Bone marrow (tissue), 2 donors: ENCODE measurements around the gene CACNA2D3.

Experiments used
- DNase-seq, 2 donors: peaks; one replicate each; lab custom pipeline; 2025; lab: John Stamatoyannopoulos, UW

The CACNA2D3 gene

DNA sequence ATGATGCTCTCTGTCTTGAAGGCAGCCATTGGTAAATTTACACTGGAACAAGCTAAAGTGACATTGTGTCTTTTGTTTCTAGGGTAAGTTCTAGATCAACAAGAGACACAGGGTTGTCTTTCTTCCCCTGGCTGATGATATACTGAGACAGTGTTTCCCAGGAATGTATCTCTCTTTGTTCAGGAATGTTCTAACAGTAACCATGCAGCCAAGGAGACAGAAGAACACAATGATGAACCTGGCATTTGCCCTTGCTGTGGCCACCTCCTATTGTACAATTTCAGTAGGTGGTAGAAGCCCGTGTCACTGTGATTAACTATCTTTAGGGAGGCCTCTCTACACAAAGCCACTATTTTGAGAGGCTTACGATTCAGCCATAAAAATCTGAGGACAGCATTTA lies 674.8 kb downstream of the CACNA2D3 start:
- DNase-seq, result no peak

DNA sequence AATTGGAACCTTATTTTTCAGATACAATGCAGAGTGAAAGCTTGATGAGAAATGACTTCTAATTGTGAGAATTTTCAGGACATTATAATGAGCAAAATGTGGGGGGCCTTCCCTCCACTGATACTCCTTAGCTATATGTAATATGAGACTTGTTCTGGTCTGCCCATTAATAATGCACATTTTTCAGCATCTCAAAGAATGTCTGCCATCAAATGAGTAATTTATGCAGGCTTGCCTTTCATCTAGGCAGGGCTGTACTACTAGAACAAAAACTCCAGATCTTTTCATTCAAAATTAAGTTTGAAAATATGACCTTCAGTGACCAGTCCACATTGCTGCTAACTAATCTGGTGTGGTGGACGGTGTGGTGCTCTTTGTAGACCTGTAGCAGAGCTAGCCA lies 678.1 kb downstream of the CACNA2D3 start:
- DNase-seq, result no peak

GRCh38 chr3:54801977-54802376 lies 679.6 kb downstream of the CACNA2D3 start:
- DNase-seq, result no peak

- no peak for DNase-seq
Measured at GRCh38 chr3:54810401-54810800, 688.0 kb downstream of the CACNA2D3 start.

DNA sequence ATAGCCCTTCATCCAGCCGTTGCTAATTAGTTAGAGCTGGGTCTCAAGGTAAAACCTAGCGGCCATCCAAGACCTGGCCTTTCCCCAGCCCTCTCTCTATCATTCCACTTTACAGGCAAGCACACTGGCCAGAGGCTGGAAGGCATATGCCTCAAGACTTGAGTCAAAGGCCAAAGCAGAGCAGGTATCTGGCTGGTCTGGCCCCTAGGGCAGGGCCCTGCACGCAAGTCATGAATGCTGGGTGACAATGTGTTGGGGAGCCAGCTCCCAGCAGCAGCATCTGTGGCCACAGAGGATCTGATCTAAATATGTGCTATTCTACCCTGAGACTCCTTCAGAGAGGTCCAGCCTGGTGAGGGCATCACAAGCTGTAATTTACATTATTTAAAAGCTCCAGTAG lies 691.9 kb downstream of the CACNA2D3 start:
- no peak for DNase-seq

DNA sequence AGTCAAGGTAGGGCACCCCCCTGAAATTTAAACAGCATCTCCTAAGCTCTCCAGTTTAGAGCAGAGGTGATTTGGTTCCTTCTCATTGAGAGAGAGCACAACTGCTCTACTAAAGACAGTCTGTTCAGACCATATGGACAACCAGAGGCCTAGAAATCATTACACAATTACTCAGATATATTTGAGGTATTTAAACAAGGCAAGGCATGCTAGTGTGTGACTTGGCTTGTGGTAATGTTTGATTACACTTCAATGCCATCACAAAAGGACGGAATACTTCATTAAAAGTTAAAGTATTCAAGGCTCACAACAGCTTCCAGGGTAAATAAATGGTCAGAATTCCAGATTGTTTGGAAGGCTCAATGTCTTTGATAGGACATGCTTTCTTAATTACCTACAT lies 695.3 kb downstream of the CACNA2D3 start:
- DNase-seq, result no peak

- DNase-seq, result no peak
Measured at GRCh38 chr3:54818486-54818885, 696.1 kb downstream of the CACNA2D3 start.

GRCh38 chr3:54818942-54819341 lies 696.6 kb downstream of the CACNA2D3 start:
- no peak for DNase-seq

DNA sequence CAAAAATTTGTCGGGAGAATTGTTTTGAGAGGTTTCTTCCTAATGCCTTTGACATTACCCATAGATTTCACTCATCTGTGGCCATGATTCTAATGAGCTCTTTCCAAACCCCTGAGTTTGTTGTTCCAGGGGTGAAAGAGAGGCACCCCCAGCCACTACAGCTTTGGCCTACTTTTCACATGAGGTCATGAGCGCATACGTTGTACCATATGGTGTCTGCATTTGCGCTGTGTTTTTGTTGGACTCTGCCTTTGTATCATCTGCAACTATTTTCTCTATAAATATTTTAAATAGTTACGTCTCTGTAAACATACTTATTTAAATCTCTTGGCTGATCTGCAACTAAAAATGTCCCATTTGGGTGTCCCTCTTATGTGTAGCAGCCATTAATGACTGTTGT lies 697.6 kb downstream of the CACNA2D3 start:
- no peak for DNase-seq

DNA sequence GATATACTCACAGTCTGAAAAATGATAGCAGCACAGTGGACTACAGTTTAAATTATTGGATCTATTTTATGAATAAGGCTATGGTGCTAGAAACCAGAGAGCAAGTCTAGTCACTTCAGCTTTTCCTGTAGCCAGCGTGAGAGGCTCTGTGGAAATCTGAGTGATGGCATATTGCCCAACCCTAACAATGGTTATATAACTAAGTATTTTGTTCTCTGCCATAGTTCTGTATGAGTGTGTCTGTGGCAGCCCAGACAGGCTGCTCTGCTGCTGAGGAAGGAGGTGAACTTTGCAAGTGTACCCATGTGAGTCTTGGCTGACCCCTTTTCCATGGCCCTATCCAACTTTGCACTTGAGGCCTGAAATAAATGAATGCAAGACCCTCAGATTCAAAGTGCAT lies 699.9 kb downstream of the CACNA2D3 start:
- no peak for DNase-seq

DNA sequence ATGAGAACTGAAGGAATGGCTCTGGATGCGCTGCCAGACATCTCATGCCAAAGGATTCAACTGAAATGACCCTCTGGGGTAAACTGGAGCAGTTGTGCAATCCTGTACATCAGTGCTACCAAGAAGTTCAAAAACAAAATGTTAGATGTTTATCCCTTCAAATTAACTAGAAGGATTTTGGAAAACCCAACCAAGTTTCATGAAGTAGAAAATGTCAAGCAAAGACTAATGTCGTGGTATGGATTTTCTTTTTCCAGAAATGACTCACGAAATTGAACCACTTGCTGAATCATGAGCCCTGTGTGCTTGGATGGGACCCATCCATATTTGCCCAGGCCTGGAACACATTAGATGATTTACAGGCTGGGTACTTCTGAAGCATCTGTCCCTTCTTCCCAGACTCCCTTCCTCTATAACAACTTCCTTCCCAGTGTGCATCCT lies 703.9 kb downstream of the CACNA2D3 start:
- DNase-seq, result no peak

DNA sequence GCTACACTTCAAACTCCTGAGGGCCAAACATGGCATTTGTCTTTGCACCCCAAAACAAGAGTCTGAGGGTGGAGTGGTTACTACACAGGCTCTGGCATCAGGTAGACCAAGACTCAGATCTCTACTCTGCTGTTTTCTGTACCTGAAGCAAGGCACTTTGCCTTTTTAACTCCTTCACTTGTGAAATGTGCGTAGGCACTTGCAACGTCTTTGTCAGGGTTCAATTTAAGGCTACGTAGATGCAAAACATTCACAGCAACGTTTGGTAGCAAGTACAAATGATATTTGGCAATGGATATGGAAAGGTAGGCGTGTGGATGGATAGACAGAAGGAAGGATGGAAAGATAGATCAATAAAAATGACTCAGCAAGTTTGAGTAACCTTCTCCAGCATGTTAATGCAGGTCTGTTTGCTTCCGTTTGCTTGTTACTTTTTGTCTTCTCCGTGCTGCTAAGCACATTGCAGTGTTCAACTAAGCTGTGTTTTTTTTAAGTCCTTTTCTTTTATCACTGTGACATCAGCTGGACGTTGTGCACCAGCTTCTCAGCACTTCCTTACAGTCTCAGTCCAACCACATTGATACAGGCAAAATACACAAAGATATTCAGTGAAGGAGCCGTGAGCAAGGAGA lies 704.8 kb downstream of the CACNA2D3 start:
- no peak for DNase-seq

GRCh38 chr3:54827776-54828175 lies 705.4 kb downstream of the CACNA2D3 start:
- DNase-seq, result no peak

GRCh38 chr3:54830658-54831057 lies 708.3 kb downstream of the CACNA2D3 start:
- DNase-seq, result no peak

- DNase-seq, result no peak
Measured at GRCh38 chr3:54831112-54831511, 708.8 kb downstream of the CACNA2D3 start.

GRCh38 chr3:54832876-54833275 lies 710.5 kb downstream of the CACNA2D3 start:
- DNase-seq, result no peak

DNA sequence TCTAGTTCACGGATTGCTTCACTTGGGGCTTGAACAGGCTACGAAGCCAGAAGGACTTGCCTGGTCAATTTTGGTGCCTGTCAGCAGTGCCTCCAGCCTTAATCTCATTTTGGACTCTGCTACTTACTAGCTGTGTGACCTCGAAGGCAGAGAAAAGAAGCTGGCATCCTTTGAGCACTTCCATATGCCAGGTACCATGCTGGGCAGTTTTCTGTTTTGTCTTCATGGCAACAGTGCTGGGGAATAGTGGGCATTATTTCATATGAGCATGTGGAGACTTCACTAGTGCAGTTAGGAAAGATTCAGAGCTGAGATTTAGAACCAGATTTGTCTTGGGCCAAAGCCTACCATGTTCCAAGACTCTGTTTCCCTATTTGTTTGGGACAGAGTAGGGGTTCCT lies 713.3 kb downstream of the CACNA2D3 start:
- no peak for DNase-seq

DNA sequence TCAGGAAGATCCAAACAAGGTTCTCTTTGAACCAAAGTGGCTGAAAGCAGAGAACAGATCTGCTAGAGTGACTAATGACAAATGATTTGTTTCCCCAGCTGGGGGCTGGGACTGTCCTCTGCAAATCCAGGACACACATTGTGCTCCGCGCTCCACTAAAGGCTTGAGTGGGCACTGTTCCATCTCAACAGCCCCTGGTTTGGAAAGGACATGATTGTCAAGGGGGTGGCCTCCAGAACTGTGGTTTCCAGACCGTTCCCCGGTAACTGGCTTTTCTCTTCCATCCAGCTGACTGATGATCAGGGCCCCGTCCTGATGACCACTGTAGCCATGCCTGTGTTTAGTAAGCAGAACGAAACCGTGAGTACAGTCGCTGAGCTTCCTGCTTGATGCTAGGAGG lies 714.5 kb downstream of the CACNA2D3 start:
- no peak for DNase-seq

- DNase-seq, result no peak
Measured at GRCh38 chr3:54837964-54838363, 715.6 kb downstream of the CACNA2D3 start.

- no peak for DNase-seq
Measured at GRCh38 chr3:54841471-54841870, 719.1 kb downstream of the CACNA2D3 start.

DNA sequence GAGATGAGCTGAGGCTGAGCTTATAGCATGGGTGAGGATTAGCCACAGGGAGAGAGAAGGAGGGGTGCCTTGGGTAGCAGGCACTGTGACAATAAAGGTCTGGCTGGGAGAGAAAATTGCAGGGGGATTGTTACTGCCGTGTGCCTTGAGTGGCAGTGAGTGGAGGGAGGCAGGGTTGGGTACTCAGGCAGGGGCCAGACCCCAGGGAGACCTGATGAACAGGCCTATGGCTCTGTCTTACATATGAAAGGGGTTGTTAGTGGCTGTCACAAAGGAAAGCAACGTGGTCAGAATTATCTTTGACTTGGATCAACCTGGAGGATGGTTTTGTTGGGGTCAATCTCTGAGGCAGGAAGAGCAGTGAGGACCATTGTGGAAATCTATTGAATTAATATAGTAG lies 721.0 kb downstream of the CACNA2D3 start:
- no peak for DNase-seq

DNA sequence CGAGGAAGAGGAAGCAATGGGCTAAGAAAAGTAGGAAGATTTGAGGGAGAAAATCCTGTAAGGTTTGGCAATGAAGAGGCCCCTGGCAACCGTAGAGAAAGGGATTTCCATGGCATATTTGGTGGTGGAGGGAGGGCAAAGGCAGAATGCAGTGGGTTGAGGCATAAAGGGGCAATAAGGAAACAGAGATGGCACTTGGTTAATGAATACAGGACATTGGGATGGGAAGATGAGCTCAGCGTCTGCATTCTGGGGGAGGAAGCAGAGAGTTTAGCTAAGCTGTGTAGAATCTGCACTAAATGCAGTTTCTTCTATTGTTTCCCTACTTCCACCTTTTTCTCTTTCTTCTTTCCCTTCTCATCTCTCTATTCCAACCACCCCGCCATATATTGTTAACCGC lies 721.9 kb downstream of the CACNA2D3 start:
- no peak for DNase-seq

DNA sequence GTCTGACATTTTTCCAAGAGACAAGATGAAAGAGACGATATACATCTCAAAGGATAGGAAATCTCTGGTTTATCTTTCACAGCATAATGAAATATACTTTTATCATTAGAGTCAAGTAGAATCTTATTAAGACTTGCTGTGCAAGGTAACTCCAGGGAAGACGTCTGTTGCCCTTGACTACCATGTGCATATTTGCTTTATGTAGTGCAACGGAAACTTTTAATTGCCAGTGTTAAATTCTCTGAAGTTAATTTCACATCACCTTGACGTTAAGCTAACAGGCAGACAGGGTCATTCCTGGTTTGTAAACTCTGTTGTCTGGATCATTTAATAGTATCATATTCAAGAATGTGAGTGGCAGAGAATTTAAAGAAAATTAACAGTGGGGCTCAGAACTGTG lies 722.7 kb downstream of the CACNA2D3 start:
- DNase-seq, result no peak

GRCh38 chr3:54845551-54845950 lies 723.2 kb downstream of the CACNA2D3 start:
- DNase-seq, result no peak

DNA sequence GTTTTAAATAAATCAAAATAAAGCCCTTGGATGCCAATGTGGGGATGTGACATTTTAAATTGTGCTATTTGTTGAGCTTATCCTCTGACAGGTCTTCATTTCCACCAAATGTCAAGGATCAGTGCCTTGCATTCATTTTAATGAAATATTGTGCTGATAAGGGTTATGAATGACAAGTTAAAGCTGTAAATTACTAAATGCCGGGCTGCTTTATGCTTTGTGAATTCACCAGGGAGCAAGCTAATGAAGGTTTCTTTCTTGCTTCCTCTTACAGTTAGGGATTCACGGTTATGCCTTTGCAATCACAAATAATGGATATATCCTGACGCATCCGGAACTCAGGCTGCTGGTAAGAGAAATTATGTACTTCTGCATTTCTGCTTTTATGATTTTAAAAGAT lies 723.8 kb downstream of the CACNA2D3 start:
- DNase-seq, result no peak
